Suprapubic skin (tissue), 4 donors: Measurements from ENCODE around the gene HSPA1A.

ENCODE experiments used
- CTCF ChIP-seq, 2 donors: fragments of 200-600 bp in 1 of 2; fragments of 450-650 bp in 1 of 2; sonication (generic) in 1 of 2; IDR thresholded peaks; one replicate each; pipeline ENCODE4 v1.5.1; 2016 to 2019; ENCODE audit warnings: antibody characterized with exemption in 2 of 2, mild to moderate bottlenecking in 1 of 2, moderate library complexity in 1 of 2
- EP300 ChIP-seq: sonication (generic); formaldehyde crosslinking; IDR thresholded peaks from one replicate; pipeline ENCODE4 v1.6.1; 2017; ENCODE audit warnings: antibody characterized with exemption
- POLR2A ChIP-seq, 2 donors: fragments of 450-650 bp; IDR thresholded peaks; one replicate each; pipeline ENCODE4 v1.6.1; 2017; ENCODE audit warnings: antibody characterized with exemption in 2 of 2, mild to moderate bottlenecking in 2 of 2, moderate library complexity in 2 of 2
- POLR2AphosphoS5 ChIP-seq, 3 donors: sonication (generic); formaldehyde crosslinking; IDR thresholded peaks; one replicate each; pipeline ENCODE4 v1.6.1; 2017; ENCODE audit warnings: antibody characterized with exemption in 3 of 3

- TF ChIP-seq CTCF (IDR thresholded peaks at IDR 0.05) = no peak
- TF ChIP-seq POLR2A (IDR thresholded peaks at IDR 0.05) = no peak
- TF ChIP-seq POLR2AphosphoS5 (IDR thresholded peaks at IDR 0.05) = no peak
- TF ChIP-seq EP300 = no peak
Observed at GRCh38 chr6:31778193-31778592, 37.1 kb upstream of the HSPA1A start.
